MM.1S (cell line): ENCODE measurements around the gene DBF4B.

Experiments
- EZH2 ChIP-seq: fragments of 300-600 bp; sonication (generic); optimal IDR thresholded peaks from 2 replicates; pipeline ENCODE3; 2017; ENCODE audit warnings: low read depth, mild to moderate bottlenecking, antibody characterized with exemption, low read length, mixed read lengths
- EZH2phosphoT487 ChIP-seq: fragments of 300-600 bp; sonication (generic); IDR thresholded peaks from 2 replicates; pipeline ENCODE4 v1.6.1; 2018; ENCODE audit warnings: antibody characterized with exemption, low read length
- TF ChIP-seq, protein P1 (sequence below): fragments of 300-600 bp; sonication (generic); IDR thresholded peaks from 2 replicates; pipeline ENCODE4 v1.5.1; 2016; ENCODE audit warnings: antibody characterized with exemption, low read length, mixed read lengths

DNA sequence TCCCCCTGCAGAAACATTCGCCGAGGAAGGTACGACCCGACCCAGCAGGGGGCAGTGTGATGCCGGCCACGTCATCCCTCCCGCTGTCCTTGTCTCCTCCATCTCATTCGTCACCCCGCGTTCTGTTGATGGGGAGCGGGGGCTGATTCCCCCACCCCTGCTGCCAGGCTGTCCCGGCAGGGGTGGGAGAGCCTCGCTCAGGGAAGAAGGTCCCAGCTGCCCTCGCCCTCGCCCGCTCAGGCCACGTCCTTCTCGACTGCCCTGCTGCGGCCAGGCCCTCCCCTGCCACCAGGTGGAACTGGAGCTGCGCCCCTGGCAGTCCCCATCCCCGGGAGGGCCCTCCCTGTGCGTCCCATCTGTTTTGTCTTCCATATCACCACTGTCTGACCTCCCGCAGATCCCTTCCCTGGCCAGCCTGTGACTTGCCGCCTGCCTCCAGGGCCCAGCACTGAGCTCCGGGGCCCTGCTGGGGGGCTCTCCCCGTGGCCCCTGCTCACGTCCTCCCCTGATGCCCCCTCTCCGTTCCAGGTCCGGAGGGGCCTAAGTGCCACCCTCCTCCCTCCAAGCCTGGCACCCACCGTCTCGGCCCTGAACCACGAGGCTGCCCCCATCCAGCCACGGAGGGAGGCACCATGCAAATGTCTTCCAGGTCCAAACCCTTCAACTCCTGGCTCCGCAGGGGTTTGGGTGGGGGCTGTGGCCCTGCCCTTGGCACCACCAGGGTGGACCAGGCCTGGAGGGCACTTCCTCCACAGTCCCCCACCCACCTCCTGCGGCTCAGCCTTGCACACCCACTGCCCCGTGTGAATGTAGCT, 71.0 kb downstream of the DBF4B start:
- TF ChIP-seq, protein P1, sequence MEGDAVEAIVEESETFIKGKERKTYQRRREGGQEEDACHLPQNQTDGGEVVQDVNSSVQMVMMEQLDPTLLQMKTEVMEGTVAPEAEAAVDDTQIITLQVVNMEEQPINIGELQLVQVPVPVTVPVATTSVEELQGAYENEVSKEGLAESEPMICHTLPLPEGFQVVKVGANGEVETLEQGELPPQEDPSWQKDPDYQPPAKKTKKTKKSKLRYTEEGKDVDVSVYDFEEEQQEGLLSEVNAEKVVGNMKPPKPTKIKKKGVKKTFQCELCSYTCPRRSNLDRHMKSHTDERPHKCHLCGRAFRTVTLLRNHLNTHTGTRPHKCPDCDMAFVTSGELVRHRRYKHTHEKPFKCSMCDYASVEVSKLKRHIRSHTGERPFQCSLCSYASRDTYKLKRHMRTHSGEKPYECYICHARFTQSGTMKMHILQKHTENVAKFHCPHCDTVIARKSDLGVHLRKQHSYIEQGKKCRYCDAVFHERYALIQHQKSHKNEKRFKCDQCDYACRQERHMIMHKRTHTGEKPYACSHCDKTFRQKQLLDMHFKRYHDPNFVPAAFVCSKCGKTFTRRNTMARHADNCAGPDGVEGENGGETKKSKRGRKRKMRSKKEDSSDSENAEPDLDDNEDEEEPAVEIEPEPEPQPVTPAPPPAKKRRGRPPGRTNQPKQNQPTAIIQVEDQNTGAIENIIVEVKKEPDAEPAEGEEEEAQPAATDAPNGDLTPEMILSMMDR, result peak; percentile 95
- TF ChIP-seq EZH2 (no peak), EZH2phosphoT487 (no peak)
